ENCODE data around the gene SCAMP5. TPM values are rescaled to one million over a fixed set of nuclear protein-coding genes. Genes with fewer than 3 reads are reported as not detected.

The SCAMP5 gene
- total RNA-seq, 4 donors from 2014 or later = 11.3 to 24.8 (median 15.8) TPM; not detected in 1

GRCh38 chr15:75030424-75030823 is 35.1 kb downstream of the SCAMP5 start:
- DNase-seq = no peak
- in situ Hi-C loops (cut with MboI; ENCODE audit: low pct_ligation_motif_present in 1 of 4, low pct_unique_long_range_greater_than_20kb in 1 of 4, low sequenced_read_pairs in 3 of 4) (loop anchor here in 2 of 4 donors (5.0 to 10.0 kb wide), 2 partner anchors 172 to 174 kb away; partner anchors contain the start of gene C15orf39 (in 2 of the 2)), intact Hi-C loops (cut with DNase I; ENCODE audit: low total_unique reads) (no loop called here)
- Histone ChIP-seq H3K9me3 (no peaks in the 10 kb centered on the region), H3K4me3 (no peak overlapping the region), H3K36me3 (no peaks in the 10 kb centered on the region), H3K27ac (peak overlapping the region in 3 of 4 donors; percentile 36 to 71 (median 69)), H3K4me1 (peaks cover 11 to 31% (median 17%) of the 10 kb centered on the region in 4 donors), H3K27me3 (no peaks in the 10 kb centered on the region)
- TF ChIP-seq POLR2A (IDR thresholded peaks at IDR 0.05) = no peak
- no peak for TF ChIP-seq EP300 (IDR thresholded peaks at IDR 0.05; ENCODE audit: low read depth)
- no peak for TF ChIP-seq POLR2AphosphoS5 (IDR thresholded peaks at IDR 0.05)
- no peak for TF ChIP-seq CTCF (IDR thresholded peaks at IDR 0.05)
- 88% methylated on average over 4 of the region's 4 CpGs; no CpG with 5 or more reads in 1 of the 2 donors for WGBS, 2 donors (ENCODE audit: low coverage in 1 of 2)

- 59 to 60% methylated on average over 2 to 4 of the region's 4 CpGs for WGBS, 2 donors (ENCODE audit: low coverage in 1 of 2)
- Histone ChIP-seq H3K36me3 (no peaks in the 10 kb centered on the region), H3K27ac (peak overlapping the region in 1 of 4 donors; percentile 5), H3K27me3 (no peaks in the 10 kb centered on the region), H3K9me3 (no peaks in the 10 kb centered on the region), H3K4me1 (peaks cover 9 to 38% (median 19%) of the 10 kb centered on the region in 4 donors), H3K4me3 (no peak overlapping the region)
- intact Hi-C loops (cut with DNase I; ENCODE audit: low total_unique reads) (no loop called here), in situ Hi-C loops (cut with MboI; ENCODE audit: low pct_ligation_motif_present in 1 of 4, low pct_unique_long_range_greater_than_20kb in 1 of 4, low sequenced_read_pairs in 3 of 4) (loop anchor here in 2 of 4 donors (5.0 to 10.0 kb wide), 2 partner anchors 170 to 173 kb away; partner anchors contain the start of gene C15orf39 (in 2 of the 2))
- DNase-seq = no peak
- TF ChIP-seq POLR2A (IDR thresholded peaks at IDR 0.05) (no peak), EP300 (IDR thresholded peaks at IDR 0.05; ENCODE audit: low read depth) (no peak), POLR2AphosphoS5 (IDR thresholded peaks at IDR 0.05) (no peak), CTCF (IDR thresholded peaks at IDR 0.05) (no peak)
Observed at GRCh38 chr15:75031848-75032247, 36.5 kb downstream of the SCAMP5 start.

GRCh38 chr15:75032395-75032794 is 37.0 kb downstream of the SCAMP5 start:
- peak overlapping the region in 1 of 4 donors; percentile 5 for H3K27ac ChIP-seq

GRCh38 chr15:75033809-75034208 is 38.4 kb downstream of the SCAMP5 start:
- Histone ChIP-seq H3K27ac (no peak overlapping the region), H3K4me1 (peaks cover 9 to 47% (median 19%) of the 10 kb centered on the region in 4 donors), H3K27me3 (no peaks in the 10 kb centered on the region), H3K36me3 (no peaks in the 10 kb centered on the region), H3K9me3 (no peaks in the 10 kb centered on the region), H3K4me3 (no peak overlapping the region)
- no peak for DNase-seq
- in situ Hi-C loops (cut with MboI; ENCODE audit: low pct_ligation_motif_present in 1 of 4, low pct_unique_long_range_greater_than_20kb in 1 of 4, low sequenced_read_pairs in 3 of 4) = loop anchor here in 2 of 4 donors (5.0 to 10.0 kb wide), 2 partner anchors 168 to 171 kb away; partner anchors contain the start of gene C15orf39 (in 2 of the 2)
- WGBS, 2 donors (ENCODE audit: low coverage in 1 of 2) = 86% methylated on average over 2 to 6 of the region's 6 CpGs
- TF ChIP-seq CTCF (IDR thresholded peaks at IDR 0.05) = no peak
- TF ChIP-seq EP300 (IDR thresholded peaks at IDR 0.05; ENCODE audit: low read depth) = no peak
- TF ChIP-seq POLR2AphosphoS5 (IDR thresholded peaks at IDR 0.05) = no peak
- no peak for TF ChIP-seq POLR2A (IDR thresholded peaks at IDR 0.05)
- intact Hi-C loops (cut with DNase I; ENCODE audit: low total_unique reads) = no loop called here

More at GRCh38 chr15:75032395-75032794, 37.0 kb downstream of the SCAMP5 start:
- TF ChIP-seq POLR2A (IDR thresholded peaks at IDR 0.05) = no peak
- TF ChIP-seq EP300 (IDR thresholded peaks at IDR 0.05; ENCODE audit: low read depth) = no peak
- no peak for TF ChIP-seq CTCF (IDR thresholded peaks at IDR 0.05)
- TF ChIP-seq POLR2AphosphoS5 (IDR thresholded peaks at IDR 0.05) = no peak
- Histone ChIP-seq H3K27me3 (no peaks in the 10 kb centered on the region), H3K4me3 (no peak overlapping the region), H3K36me3 (no peaks in the 10 kb centered on the region), H3K9me3 (no peaks in the 10 kb centered on the region), H3K4me1 (peaks cover 9 to 42% (median 19%) of the 10 kb centered on the region in 4 donors)
- 83% methylated on average over 2 of the region's 2 CpGs; no CpG with 5 or more reads in 1 of the 2 donors for WGBS, 2 donors (ENCODE audit: low coverage in 1 of 2)
- intact Hi-C loops (cut with DNase I; ENCODE audit: low total_unique reads) = no loop called here
- no peak for DNase-seq
- in situ Hi-C loops (cut with MboI; ENCODE audit: low pct_ligation_motif_present in 1 of 4, low pct_unique_long_range_greater_than_20kb in 1 of 4, low sequenced_read_pairs in 3 of 4) = loop anchor here in 2 of 4 donors (5.0 to 10.0 kb wide), 2 partner anchors 170 to 172 kb away; partner anchors contain the start of gene C15orf39 (in 2 of the 2)
